ENCODE results near the gene ZNF586. TPM values are rescaled to one million over a fixed set of nuclear protein-coding genes. Genes with fewer than 3 reads are reported as not detected.

ZNF586 gene
- total RNA-seq, 6 donors from 2014 or later: 13.2 to 30.4 (median 19.6) TPM

DNA sequence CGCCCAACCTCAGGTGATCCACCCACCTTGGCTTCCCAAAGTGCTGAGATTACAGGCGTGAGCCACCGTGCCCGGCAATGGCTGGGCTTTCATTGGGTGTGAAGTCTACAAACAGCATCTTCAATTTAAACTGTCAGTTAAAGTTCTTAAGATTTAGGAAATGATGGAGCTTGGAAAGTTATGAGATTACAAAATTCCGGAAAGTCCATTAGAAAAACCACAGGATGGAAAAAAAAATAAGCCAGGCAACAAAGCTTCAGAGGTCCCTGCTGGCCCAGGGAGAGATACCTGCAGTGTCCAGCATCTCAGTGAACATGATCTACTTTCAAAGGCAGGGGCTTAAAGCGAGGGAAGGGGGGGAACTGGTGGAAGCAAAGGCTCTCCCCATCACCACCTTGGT, 56.0 kb downstream of the ZNF586 start:
- WGBS, 2 donors: 87 to 95% methylated on average over 6 of the region's 6 CpGs
- Histone ChIP-seq H3K9me3 (no peaks in the 10 kb centered on the region), H3K4me3 (no peak overlapping the region), H3K27me3 (no peaks in the 10 kb centered on the region), H3K36me3 (peaks cover 0 to 4% (median 0%) of the 10 kb centered on the region in 4 donors), H3K4me1 (peaks cover 3 to 9% (median 5%) of the 10 kb centered on the region in 4 donors), H3K27ac (no peak overlapping the region)
- no peak for DNase-seq
- TF ChIP-seq, protein P1, sequence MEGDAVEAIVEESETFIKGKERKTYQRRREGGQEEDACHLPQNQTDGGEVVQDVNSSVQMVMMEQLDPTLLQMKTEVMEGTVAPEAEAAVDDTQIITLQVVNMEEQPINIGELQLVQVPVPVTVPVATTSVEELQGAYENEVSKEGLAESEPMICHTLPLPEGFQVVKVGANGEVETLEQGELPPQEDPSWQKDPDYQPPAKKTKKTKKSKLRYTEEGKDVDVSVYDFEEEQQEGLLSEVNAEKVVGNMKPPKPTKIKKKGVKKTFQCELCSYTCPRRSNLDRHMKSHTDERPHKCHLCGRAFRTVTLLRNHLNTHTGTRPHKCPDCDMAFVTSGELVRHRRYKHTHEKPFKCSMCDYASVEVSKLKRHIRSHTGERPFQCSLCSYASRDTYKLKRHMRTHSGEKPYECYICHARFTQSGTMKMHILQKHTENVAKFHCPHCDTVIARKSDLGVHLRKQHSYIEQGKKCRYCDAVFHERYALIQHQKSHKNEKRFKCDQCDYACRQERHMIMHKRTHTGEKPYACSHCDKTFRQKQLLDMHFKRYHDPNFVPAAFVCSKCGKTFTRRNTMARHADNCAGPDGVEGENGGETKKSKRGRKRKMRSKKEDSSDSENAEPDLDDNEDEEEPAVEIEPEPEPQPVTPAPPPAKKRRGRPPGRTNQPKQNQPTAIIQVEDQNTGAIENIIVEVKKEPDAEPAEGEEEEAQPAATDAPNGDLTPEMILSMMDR (IDR thresholded peaks at IDR 0.05): no peak
- no peak for TF ChIP-seq EP300 (IDR thresholded peaks at IDR 0.05)
- no peak for TF ChIP-seq POLR2AphosphoS5 (IDR thresholded peaks at IDR 0.05)
- TF ChIP-seq POLR2A (IDR thresholded peaks at IDR 0.05): no peak
- no peak for ATAC-seq (ENCODE audit: low FRiP score in 2 of 2)

DNA sequence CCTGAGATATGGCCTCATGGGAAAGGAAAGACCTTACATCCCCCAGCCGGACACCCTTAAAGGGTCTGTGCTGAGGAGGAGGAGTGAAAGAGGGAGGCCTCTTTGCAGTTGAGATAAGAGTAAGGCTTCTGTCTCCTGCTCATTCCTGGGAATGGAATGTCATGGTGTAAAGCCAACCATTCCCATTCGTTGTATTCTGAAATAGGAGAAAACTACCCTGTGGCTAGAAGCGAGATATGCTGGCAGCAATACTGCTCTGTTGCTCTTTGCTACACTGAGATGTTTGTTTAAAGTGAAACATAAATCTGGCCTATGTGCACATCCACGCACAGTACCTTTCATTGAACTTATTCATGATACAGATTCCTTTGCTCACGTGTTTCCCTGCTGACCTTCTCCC, 59.8 kb downstream of the ZNF586 start:
- Histone ChIP-seq H3K27me3 (no peaks in the 10 kb centered on the region), H3K36me3 (no peaks in the 10 kb centered on the region), H3K4me1 (peaks cover 0 to 3% (median 0%) of the 10 kb centered on the region in 4 donors), H3K4me3 (no peak overlapping the region), H3K27ac (no peak overlapping the region), H3K9me3 (no peaks in the 10 kb centered on the region)
- no peak for ATAC-seq (ENCODE audit: low FRiP score in 2 of 2)
- 81 to 83% methylated on average over 5 of the region's 5 CpGs for WGBS, 2 donors
- no peak for DNase-seq
- no peak for TF ChIP-seq POLR2AphosphoS5 (IDR thresholded peaks at IDR 0.05)
- no peak for TF ChIP-seq POLR2A (IDR thresholded peaks at IDR 0.05)
- TF ChIP-seq, protein P1 (IDR thresholded peaks at IDR 0.05): no peak
- TF ChIP-seq EP300 (IDR thresholded peaks at IDR 0.05): no peak

DNA sequence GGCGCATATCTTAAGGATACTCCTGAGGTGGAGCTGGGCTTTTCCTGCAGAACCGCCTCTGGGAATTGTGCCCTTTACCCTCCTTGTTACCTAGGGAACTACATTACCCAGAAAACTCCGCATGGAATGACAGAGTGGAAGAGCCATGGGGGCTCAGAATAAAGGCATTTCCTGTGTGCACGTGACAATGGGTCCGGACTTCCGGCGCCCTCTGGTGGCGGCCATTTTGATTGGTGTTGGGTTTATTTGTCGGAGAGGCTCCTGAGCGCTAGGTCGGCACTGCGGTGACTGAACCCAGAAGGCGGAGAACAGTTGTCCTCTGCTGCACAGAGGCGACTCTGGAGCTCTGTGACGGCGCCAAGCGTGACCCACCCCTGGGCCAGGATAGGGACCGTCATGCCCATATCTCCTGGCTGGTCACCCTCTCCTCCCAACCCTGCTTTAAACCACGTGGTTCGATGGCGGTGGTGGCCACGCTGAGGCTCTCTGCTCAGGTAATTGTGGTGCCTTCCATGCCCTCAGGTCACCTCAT, 60.7 kb downstream of the ZNF586 start, which contains the start of gene ZNF587B:
ZNF587B (plus strand) TSS at position 229 of the 532 bp plus-strand sequence; CDS start at position 459, 230 bp downstream.
- Histone ChIP-seq H3K4me3 (peak within 1 kb of the TSS in 3 of 4 donors; percentile 36 to 50 (median 45)), H3K4me1 (peaks cover 0 to 3% (median 0%) of the 10 kb centered on the region in 4 donors), H3K36me3 (no peaks in the 10 kb centered on the region), H3K9me3 (no peaks in the 10 kb centered on the region), H3K27me3 (no peaks in the 10 kb centered on the region), H3K27ac (peak within 1 kb of the TSS in 1 of 4 donors; percentile 69)
- WGBS, 2 donors: 33 to 54% methylated on average over 8 to 22 of the region's 22 CpGs
- ATAC-seq (ENCODE audit: low FRiP score in 2 of 2) (peak; percentile 65 to 85), DNase-seq (peak in 1 of 2 donors; percentile 42)
- TF ChIP-seq POLR2A (IDR thresholded peaks at IDR 0.05) (no peak), POLR2AphosphoS5 (IDR thresholded peaks at IDR 0.05) (peak; percentile 9 to 26)
- TF ChIP-seq, protein P1 (IDR thresholded peaks at IDR 0.05): peak in 5 of 6 experiments; percentile 15 to 41 (median 33)

Other genes with a start within 250 kb of the ZNF586 start
- 1 to 10 TPM; 1.8 to 8.4 (median 5.4) TPM for gene ZNF549, start 242.3 kb upstream of the ZNF586 start, total RNA-seq
- gene ZNF550, start 209.8 kb upstream of the ZNF586 start, total RNA-seq: 10 to 100 TPM in 1 of 6 donors, 1 to 10 TPM in 5; 4.3 to 11.1 (median 7.4) TPM
- gene ZNF416, start 190.8 kb upstream of the ZNF586 start, total RNA-seq: 1 to 10 TPM in 5 of 6 donors, under 1 TPM in 1; 0.55 to 6.1 (median 3.6) TPM
- 1 to 10 TPM in 5 of 6 donors, under 1 TPM in 1; 0.78 to 3.3 (median 2.6) TPM for gene ZIK1, start 185.5 kb upstream of the ZNF586 start, total RNA-seq
- gene ZNF530, start 169.8 kb upstream of the ZNF586 start, total RNA-seq: 1 to 10 TPM; 1.7 to 7.3 (median 3.0) TPM
- gene ZNF134, start 155.4 kb upstream of the ZNF586 start, total RNA-seq: 10 to 100 TPM; 11.5 to 18.5 (median 16.1) TPM
- gene ZNF211, start 136.5 kb upstream of the ZNF586 start, total RNA-seq: 10 to 100 TPM in 3 of 6 donors, 1 to 10 TPM in 3; 7.1 to 16.4 (median 11.0) TPM
- gene ZSCAN4, start 100.7 kb upstream of the ZNF586 start, total RNA-seq: under 1 TPM in 2 of 6 donors, not detected in 4; 0.17 to 0.49 TPM
- gene ZNF551, start 87.7 kb upstream of the ZNF586 start, total RNA-seq: 10 to 100 TPM in 2 of 6 donors, 1 to 10 TPM in 4; 4.3 to 15.4 (median 7.0) TPM
- 1 to 10 TPM; 1.4 to 7.3 (median 2.4) TPM for gene ZNF154, start 60.5 kb upstream of the ZNF586 start, total RNA-seq
- gene ZNF671, start 42.1 kb upstream of the ZNF586 start, total RNA-seq: 10 to 100 TPM in 1 of 6 donors, 1 to 10 TPM in 5; 1.8 to 15.7 (median 7.2) TPM
- gene ZNF776, start 22.9 kb upstream of the ZNF586 start, total RNA-seq: 10 to 100 TPM in 5 of 6 donors, 1 to 10 TPM in 1; 9.7 to 83.8 (median 13.3) TPM
- gene ZNF552, start 45.2 kb downstream of the ZNF586 start, total RNA-seq: 10 to 100 TPM; 12.1 to 68.1 (median 21.0) TPM
- gene ZNF587B, start 60.6 kb downstream of the ZNF586 start, total RNA-seq: 10 to 100 TPM; 10.2 to 32.5 (median 16.4) TPM
- 10 to 100 TPM; 12.2 to 52.4 (median 23.0) TPM for gene ZNF587, start 80.2 kb downstream of the ZNF586 start, total RNA-seq
- 10 to 100 TPM in 3 of 6 donors, 1 to 10 TPM in 3; 7.1 to 16.8 (median 9.4) TPM for gene ZNF814, start 119.4 kb downstream of the ZNF586 start, total RNA-seq
- gene ZNF417, start 146.9 kb downstream of the ZNF586 start, total RNA-seq: 10 to 100 TPM in 5 of 6 donors, 1 to 10 TPM in 1; 7.3 to 24.1 (median 14.4) TPM
- gene ZNF418, start 165.7 kb downstream of the ZNF586 start, total RNA-seq: 10 to 100 TPM in 2 of 6 donors, 1 to 10 TPM in 4; 3.3 to 18.0 (median 5.7) TPM
- 1 to 10 TPM; 1.1 to 4.9 (median 3.4) TPM for gene ZNF256, start 178.0 kb downstream of the ZNF586 start, total RNA-seq
- gene C19orf18, start 204.9 kb downstream of the ZNF586 start, total RNA-seq: 1 to 10 TPM in 3 of 6 donors, under 1 TPM in 2, not detected in 1; 0.46 to 7.7 (median 1.2) TPM
- 10 to 100 TPM in 5 of 6 donors, 1 to 10 TPM in 1; 9.6 to 40.9 (median 15.4) TPM for gene ZNF606, start 233.1 kb downstream of the ZNF586 start, total RNA-seq

All from upper lobe of left lung (tissue), 6 donors.